ENCODE data around the gene FTH1. TPM values are rescaled to one million over a fixed set of nuclear protein-coding genes. Genes with fewer than 3 reads are reported as not detected.

Gene FTH1
- total RNA-seq, 1 experiment from 2014 or later, result 2,322 TPM

GRCh38 chr11:61994981-61995380, 27.5 kb upstream of the FTH1 start:
- TF ChIP-seq CTCF (IDR thresholded peaks at IDR 0.05) (no peak), SIN3A (IDR thresholded peaks at IDR 0.05; ENCODE audit: borderline replicate concordance, insufficient read depth, low read depth, low read length) (no peak), POLR2AphosphoS5 (IDR thresholded peaks at IDR 0.05; ENCODE audit: low read depth, low read length) (no peak), REST (IDR thresholded peaks at IDR 0.05; ENCODE audit: insufficient read depth in 1 of 2, low read depth in 2 of 2, low read length in 1 of 2) (no peak), TCF7L2 (IDR thresholded peaks at IDR 0.05; ENCODE audit: low read depth, low read length) (no peak)
- POLR2A ChIA-PET, result interaction anchor here (0.6 kb wide), 1 partner anchor 19 kb away, joined by 3 read pairs; no protein-coding TSS in a partner anchor
- no peaks in the 10 kb centered on the region for H3K36me3 ChIP-seq (ENCODE audit: control insufficient read depth, insufficient read depth, low read length)
- H3K4me1 ChIP-seq (ENCODE audit: control insufficient read depth, insufficient read depth, low read length), result no peaks in the 10 kb centered on the region
- H3K27ac ChIP-seq (ENCODE audit: low read length), result no peak overlapping the region
- CTCF ChIA-PET, result no interaction called here
- 0 out of 2 replicates have a peak, but pooled peaks cover 4% of the 10 kb centered on the region for H3K9me3 ChIP-seq (ENCODE audit: control insufficient read depth, insufficient read depth, low read depth, low read length)
- intact Hi-C loops (cut with micrococcal nuclease; ENCODE audit: unreplicated experiment) (no loop called here), in situ Hi-C loops (cut with HindIII; ENCODE audit: low pct_unique_long_range_greater_than_20kb, low sequenced_read_pairs) (no loop called here)
- DNase-seq (ENCODE audit: low read depth, low spot score), result no peak
- no peak overlapping the region for H3K4me3 ChIP-seq (ENCODE audit: low read depth in 2 of 2, low read length in 2 of 2)
- ATAC-seq, result no peak
- no peaks in the 10 kb centered on the region for H3K27me3 ChIP-seq (ENCODE audit: control insufficient read depth, insufficient read depth, low read length)
- no TSS peak for BruUV-seq (replicated peaks)

- TF ChIP-seq TCF7L2 (IDR thresholded peaks at IDR 0.05; ENCODE audit: low read depth, low read length), result no peak
- no peak for TF ChIP-seq REST (IDR thresholded peaks at IDR 0.05; ENCODE audit: insufficient read depth in 1 of 2, low read depth in 2 of 2, low read length in 1 of 2)
- TF ChIP-seq SIN3A (IDR thresholded peaks at IDR 0.05; ENCODE audit: borderline replicate concordance, insufficient read depth, low read depth, low read length), result no peak
- TF ChIP-seq CTCF (IDR thresholded peaks at IDR 0.05), result no peak
- Histone ChIP-seq H3K4me3 (ENCODE audit: low read depth in 2 of 2, low read length in 2 of 2) (no peak overlapping the region), H3K4me1 (ENCODE audit: control insufficient read depth, insufficient read depth, low read length) (peaks cover 4% of the 10 kb centered on the region; the same call in 1 of the 2 replicates), H3K36me3 (ENCODE audit: control insufficient read depth, insufficient read depth, low read length) (no peaks in the 10 kb centered on the region), H3K9me3 (ENCODE audit: control insufficient read depth, insufficient read depth, low read depth, low read length) (no peaks in the 10 kb centered on the region), H3K27ac (ENCODE audit: low read length) (no peak overlapping the region), H3K27me3 (ENCODE audit: control insufficient read depth, insufficient read depth, low read length) (no peaks in the 10 kb centered on the region)
- DNase-seq (ENCODE audit: low read depth, low spot score) (no peak), ATAC-seq (no peak)
- in situ Hi-C loops (cut with HindIII; ENCODE audit: low pct_unique_long_range_greater_than_20kb, low sequenced_read_pairs), result no loop called here
- BruUV-seq (replicated peaks), result no TSS peak
- POLR2A ChIA-PET, result interaction anchor here (1.0 kb wide), 1 partner anchor 19 kb away, joined by 3 read pairs; no protein-coding TSS in a partner anchor
- CTCF ChIA-PET, result no interaction called here
- intact Hi-C loops (cut with micrococcal nuclease; ENCODE audit: unreplicated experiment), result no loop called here
These were observed 18.4 kb upstream of the FTH1 start for GRCh38 chr11:61985869-61986268.

All from Panc1 (cell line).